ENCODE measurements around the gene DOK1.
A peak's percentile ranks its signal among the peaks of the same experiment; 100 is the strongest.

DOK1 gene

GRCh38 chr2:74526649-74527230 lies 27.8 kb upstream of the DOK1 start:
- H4K91ac ChIP-seq (ENCODE audit: low read length): no peak overlapping the region
- H4K8ac ChIP-seq (ENCODE audit: low read length): no peak overlapping the region
- H2AK5ac ChIP-seq (ENCODE audit: low read length, severe bottlenecking): no peak overlapping the region
- H3K9me3 ChIP-seq (ENCODE audit: control insufficient read depth, low read length): no peaks in the 10 kb centered on the region
- no peak overlapping the region for H3K4me2 ChIP-seq (ENCODE audit: low read length, poor library complexity, severe bottlenecking)
- H3K4me1 ChIP-seq (ENCODE audit: control insufficient read depth, insufficient read depth, low read depth, low read length): peaks cover 17% of the 10 kb centered on the region
- peaks cover 27% of the 10 kb centered on the region for H3K79me1 ChIP-seq (replicated peaks; ENCODE audit: low read length, poor library complexity, severe bottlenecking)
- no peak overlapping the region for H3K4ac ChIP-seq (ENCODE audit: low read depth in 1 of 2, low read length in 2 of 2)
- no peak overlapping the region for H2BK12ac ChIP-seq (ENCODE audit: low read length in 2 of 2)
- no peak overlapping the region for H3K9ac ChIP-seq (ENCODE audit: low read length)
- H2BK15ac ChIP-seq (ENCODE audit: low read depth, poor library complexity, severe bottlenecking): no peak overlapping the region
- H3K36me3 ChIP-seq (ENCODE audit: control insufficient read depth in 1 of 2, insufficient read depth in 2 of 2, low read depth in 1 of 2, low read length in 2 of 2): peaks cover 30 to 42% of the 10 kb centered on the region in 2 experiments
- WGBS: 96% methylated on average over 9 of the region's 11 CpGs
- no peak overlapping the region for H3K18ac ChIP-seq (ENCODE audit: low read depth in 1 of 2, low read length in 2 of 2)
- no peak for DNase-seq
- H3K14ac ChIP-seq (ENCODE audit: low read length in 2 of 2): no peak overlapping the region
- H2AFZ ChIP-seq (ENCODE audit: low read depth, low read length): no peak overlapping the region
- no peak overlapping the region for H3K4me3 ChIP-seq (ENCODE audit: insufficient read depth in 1 of 2, low read depth in 1 of 2, low read length in 2 of 2)
- H3K27me3 ChIP-seq (ENCODE audit: control insufficient read depth in 1 of 2, insufficient read depth in 1 of 2, low read length in 2 of 2): peaks cover 11 to 15% of the 10 kb centered on the region in 2 experiments
- no peak overlapping the region for H2BK5ac ChIP-seq (ENCODE audit: low read depth, low read length, poor library complexity, severe bottlenecking)
- H2BK120ac ChIP-seq (ENCODE audit: low read depth, low read length): no peak overlapping the region
- no peak overlapping the region for H3K27ac ChIP-seq (ENCODE audit: low read length, poor library complexity, severe bottlenecking)
- H3K23ac ChIP-seq (ENCODE audit: low read length in 2 of 2): no peak overlapping the region

DNA sequence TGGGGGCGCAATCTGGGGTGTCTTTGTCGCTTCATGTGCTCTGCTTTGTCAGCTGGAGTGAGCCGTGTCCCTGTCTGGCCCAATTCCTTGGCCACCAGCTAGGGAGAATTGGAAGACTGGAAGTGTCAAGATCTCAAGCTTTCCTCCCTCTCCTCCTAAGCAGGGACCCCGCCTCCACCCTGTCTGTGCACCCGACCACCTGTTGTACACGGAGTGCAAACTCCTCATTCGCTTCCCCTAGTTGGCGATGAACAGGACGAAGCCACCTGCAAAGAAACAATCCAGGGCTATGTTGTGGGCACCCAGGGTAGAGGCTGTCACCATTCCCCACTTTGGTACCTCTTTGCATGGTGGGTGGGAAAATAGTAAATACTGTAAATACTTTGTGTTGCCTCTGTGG lies 26.8 kb upstream of the DOK1 start:
- Histone ChIP-seq H4K91ac (ENCODE audit: low read length) (no peak overlapping the region), H2BK15ac (ENCODE audit: low read depth, poor library complexity, severe bottlenecking) (no peak overlapping the region), H3K4me3 (ENCODE audit: insufficient read depth in 1 of 2, low read depth in 1 of 2, low read length in 2 of 2) (no peak overlapping the region), H3K27me3 (ENCODE audit: control insufficient read depth in 1 of 2, insufficient read depth in 1 of 2, low read length in 2 of 2) (peaks cover 4 to 5% of the 10 kb centered on the region in 2 experiments), H4K8ac (ENCODE audit: low read length) (no peak overlapping the region), H2BK12ac (ENCODE audit: low read length in 2 of 2) (no peak overlapping the region), H3K36me3 (ENCODE audit: control insufficient read depth in 1 of 2, insufficient read depth in 2 of 2, low read depth in 1 of 2, low read length in 2 of 2) (peaks cover 34 to 52% of the 10 kb centered on the region in 2 experiments), H3K23ac (ENCODE audit: low read length in 2 of 2) (no peak overlapping the region), H3K4me1 (ENCODE audit: control insufficient read depth, insufficient read depth, low read depth, low read length) (peaks cover 17% of the 10 kb centered on the region), H3K4me2 (ENCODE audit: low read length, poor library complexity, severe bottlenecking) (no peak overlapping the region), H2AFZ (ENCODE audit: low read depth, low read length) (no peak overlapping the region), H3K79me1 (replicated peaks; ENCODE audit: low read length, poor library complexity, severe bottlenecking) (peaks cover 29% of the 10 kb centered on the region), H3K4ac (ENCODE audit: low read depth in 1 of 2, low read length in 2 of 2) (no peak overlapping the region), H2BK5ac (ENCODE audit: low read depth, low read length, poor library complexity, severe bottlenecking) (no peak overlapping the region), H3K18ac (ENCODE audit: low read depth in 1 of 2, low read length in 2 of 2) (no peak overlapping the region), H2AK5ac (ENCODE audit: low read length, severe bottlenecking) (no peak overlapping the region), H3K14ac (ENCODE audit: low read length in 2 of 2) (no peak overlapping the region), H3K9ac (ENCODE audit: low read length) (peak overlapping the region; percentile 98), H3K9me3 (ENCODE audit: control insufficient read depth, low read length) (no peaks in the 10 kb centered on the region), H3K27ac (ENCODE audit: low read length, poor library complexity, severe bottlenecking) (no peak overlapping the region), H2BK120ac (ENCODE audit: low read depth, low read length) (no peak overlapping the region)
- no peak for DNase-seq
- 98% methylated on average over 9 of the region's 9 CpGs for WGBS

- Histone ChIP-seq H2BK12ac (ENCODE audit: low read length in 2 of 2) (peak overlapping the region in 1 of 2 experiments; percentile 64), H3K4me1 (ENCODE audit: control insufficient read depth, insufficient read depth, low read depth, low read length) (peaks cover 17% of the 10 kb centered on the region), H2BK5ac (ENCODE audit: low read depth, low read length, poor library complexity, severe bottlenecking) (no peak overlapping the region), H3K18ac (ENCODE audit: low read depth in 1 of 2, low read length in 2 of 2) (peak overlapping the region; percentile 93), H2BK120ac (ENCODE audit: low read depth, low read length) (no peak overlapping the region), H3K9me3 (ENCODE audit: control insufficient read depth, low read length) (no peaks in the 10 kb centered on the region), H3K4me2 (ENCODE audit: low read length, poor library complexity, severe bottlenecking) (peak overlapping the region; percentile 92), H3K27me3 (ENCODE audit: control insufficient read depth in 1 of 2, insufficient read depth in 1 of 2, low read length in 2 of 2) (no peaks in the 10 kb centered on the region), H3K27ac (ENCODE audit: low read length, poor library complexity, severe bottlenecking) (no peak overlapping the region), H2AK5ac (ENCODE audit: low read length, severe bottlenecking) (no peak overlapping the region), H3K14ac (ENCODE audit: low read length in 2 of 2) (peak overlapping the region in 1 of 2 experiments; percentile 37), H4K8ac (ENCODE audit: low read length) (peak overlapping the region; percentile 96), H3K36me3 (ENCODE audit: control insufficient read depth in 1 of 2, insufficient read depth in 2 of 2, low read depth in 1 of 2, low read length in 2 of 2) (peaks cover 41 to 62% of the 10 kb centered on the region in 2 experiments), H3K4ac (ENCODE audit: low read depth in 1 of 2, low read length in 2 of 2) (peak overlapping the region; percentile 48 to 77), H3K79me1 (replicated peaks; ENCODE audit: low read length, poor library complexity, severe bottlenecking) (peaks cover 29% of the 10 kb centered on the region), H2BK15ac (ENCODE audit: low read depth, poor library complexity, severe bottlenecking) (no peak overlapping the region), H3K23ac (ENCODE audit: low read length in 2 of 2) (peak overlapping the region in 1 of 2 experiments; percentile 1), H2AFZ (ENCODE audit: low read depth, low read length) (peak overlapping the region; percentile 84), H3K9ac (ENCODE audit: low read length) (peak overlapping the region; percentile 98), H3K4me3 (ENCODE audit: insufficient read depth in 1 of 2, low read depth in 1 of 2, low read length in 2 of 2) (peak overlapping the region; percentile 80 to 97), H4K91ac (ENCODE audit: low read length) (peak overlapping the region; percentile 86)
- DNase-seq: no peak
- 10% methylated on average over 25 of the region's 29 CpGs for WGBS
Observed at GRCh38 chr2:74528600-74529356, 25.7 kb upstream of the DOK1 start.

Measured in mesenchymal stem cell (in vitro differentiated cells and primary cell).